GM10847 (cell line): ENCODE results near the gene PTPN4.

Experiments used
- POLR2A ChIP-seq: IDR thresholded peaks from 2 replicates; pipeline ENCODE4 v1.6.1; 2011; ENCODE audit not compliant: insufficient read length; ENCODE audit errors: extremely low read depth

PTPN4 gene

DNA sequence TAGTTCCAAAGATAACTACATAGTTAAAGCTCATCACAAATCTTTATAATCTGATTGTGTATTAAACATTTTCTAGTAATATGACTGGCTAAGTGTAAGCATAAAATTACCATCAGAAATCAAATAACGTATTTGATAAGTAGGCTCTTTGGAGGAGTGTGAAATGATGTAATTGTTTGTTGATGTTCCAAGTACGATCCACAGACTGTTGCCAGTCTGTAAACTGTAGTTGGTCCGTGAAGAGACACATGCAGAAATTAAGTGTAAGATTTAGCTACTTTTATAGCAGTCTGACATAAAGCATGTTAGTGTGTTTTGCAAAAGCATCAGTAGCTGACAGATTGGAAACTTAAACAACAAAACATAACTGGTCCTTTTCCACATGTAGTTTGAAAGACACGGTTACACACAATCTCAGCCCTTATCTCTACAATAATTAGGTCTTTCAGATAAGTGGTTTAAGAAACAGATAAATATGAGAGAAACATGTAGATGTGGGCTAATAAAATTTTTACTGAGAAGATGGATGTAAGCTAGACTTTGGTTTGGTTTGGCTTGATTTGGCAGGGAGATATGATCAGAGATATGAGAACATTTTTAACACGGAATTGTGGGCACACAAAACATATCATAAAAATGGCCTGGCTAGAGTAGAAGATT, 138.1 kb downstream of the PTPN4 start:
- TF ChIP-seq POLR2A = no peak

- TF ChIP-seq POLR2A = no peak
Observed at GRCh38 chr2:119901013-119901412, 141.3 kb downstream of the PTPN4 start.

- TF ChIP-seq POLR2A = no peak
Observed at GRCh38 chr2:119910566-119910965, 150.8 kb downstream of the PTPN4 start.

DNA sequence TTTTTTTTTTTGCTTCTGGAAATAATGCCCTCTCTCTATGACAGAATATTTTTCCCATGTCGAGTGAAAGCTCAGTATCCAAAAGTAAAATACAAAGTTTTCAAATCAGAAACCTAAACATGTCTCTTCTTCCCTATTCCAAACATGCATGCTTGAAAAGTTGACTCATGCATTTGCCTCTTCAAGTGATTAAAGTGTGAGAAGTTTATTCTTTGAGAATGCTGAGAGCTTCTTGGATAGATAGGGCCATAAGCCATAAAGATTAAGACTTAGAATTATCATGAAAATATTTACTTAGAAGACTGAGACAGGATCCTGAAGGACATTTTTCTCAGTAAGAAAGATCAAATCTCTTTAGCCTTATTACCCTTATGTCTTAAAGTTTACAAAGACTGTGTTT, 154.5 kb downstream of the PTPN4 start:
- no peak for TF ChIP-seq POLR2A

DNA sequence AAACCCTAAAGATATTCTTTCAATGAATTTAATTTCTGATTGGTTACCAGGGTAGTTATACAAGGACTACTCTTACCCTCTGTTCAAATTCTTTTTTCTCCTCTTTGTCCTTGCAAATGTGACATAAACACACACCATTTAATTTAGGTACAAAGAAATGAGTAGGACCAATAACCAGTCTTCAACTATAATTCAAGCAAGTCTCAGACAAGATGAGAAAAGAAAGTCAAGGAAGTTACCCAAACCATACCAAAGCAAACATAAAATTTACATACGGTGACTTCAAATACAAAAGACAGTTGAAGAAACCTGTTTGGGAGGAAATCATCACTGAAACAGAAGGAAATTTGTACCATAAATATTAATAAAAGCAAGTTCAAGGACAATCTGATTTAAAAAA, 162.1 kb downstream of the PTPN4 start:
- TF ChIP-seq POLR2A = no peak

- no peak for TF ChIP-seq POLR2A
Observed at GRCh38 chr2:119922699-119923098, 163.0 kb downstream of the PTPN4 start.

DNA sequence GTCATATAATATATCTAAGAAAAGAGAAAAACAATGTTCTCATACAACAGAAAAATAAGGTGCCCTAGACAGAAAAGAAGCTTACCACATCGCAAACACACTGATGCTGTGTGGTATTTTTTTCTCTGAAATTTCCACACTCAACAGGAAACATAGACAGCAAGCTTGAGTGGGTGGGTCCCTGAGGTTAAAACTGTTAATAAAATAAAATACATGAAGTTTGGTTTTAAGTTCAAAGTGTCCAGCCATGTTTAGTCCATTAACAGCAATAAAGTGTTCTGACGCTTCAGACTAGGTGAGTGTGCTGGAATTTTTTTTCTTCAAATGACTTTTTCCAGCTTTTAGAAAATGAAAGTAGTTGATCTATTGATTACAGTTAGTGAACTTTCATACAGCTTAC, 169.8 kb downstream of the PTPN4 start:
- no peak for TF ChIP-seq POLR2A

GRCh38 chr2:119932809-119933208, 173.1 kb downstream of the PTPN4 start:
- no peak for TF ChIP-seq POLR2A

DNA sequence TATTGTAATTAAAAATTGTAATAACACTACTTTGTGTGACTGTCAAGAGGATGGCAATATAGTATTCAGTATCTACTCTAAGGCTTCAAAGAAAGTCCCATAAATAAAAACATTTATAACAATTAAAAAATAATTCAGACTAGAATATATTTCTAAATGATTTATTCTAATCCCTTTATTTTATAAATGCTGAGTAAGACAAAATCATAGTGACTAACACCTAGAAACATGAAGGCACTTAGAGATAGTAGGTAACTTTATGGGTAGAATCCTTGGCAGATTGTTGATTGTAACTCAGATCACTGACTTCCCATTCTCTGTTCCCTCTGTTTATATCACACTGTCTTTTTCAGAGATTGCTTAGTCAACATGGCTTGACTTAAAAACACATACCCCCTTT, 174.6 kb downstream of the PTPN4 start:
- no peak for TF ChIP-seq POLR2A

- TF ChIP-seq POLR2A = no peak
Observed at GRCh38 chr2:119937680-119938079, 178.0 kb downstream of the PTPN4 start.

GRCh38 chr2:119939915-119940314, 180.2 kb downstream of the PTPN4 start:
- no peak for TF ChIP-seq POLR2A

- TF ChIP-seq POLR2A = no peak
Observed at GRCh38 chr2:119940856-119941255, 181.1 kb downstream of the PTPN4 start.

- TF ChIP-seq POLR2A = no peak
Observed at GRCh38 chr2:119941388-119941787, 181.7 kb downstream of the PTPN4 start.

GRCh38 chr2:119941981-119942513, 182.3 kb downstream of the PTPN4 start:
- TF ChIP-seq POLR2A = no peak

- TF ChIP-seq POLR2A = no peak
Observed at GRCh38 chr2:119943058-119943457, 183.3 kb downstream of the PTPN4 start.

DNA sequence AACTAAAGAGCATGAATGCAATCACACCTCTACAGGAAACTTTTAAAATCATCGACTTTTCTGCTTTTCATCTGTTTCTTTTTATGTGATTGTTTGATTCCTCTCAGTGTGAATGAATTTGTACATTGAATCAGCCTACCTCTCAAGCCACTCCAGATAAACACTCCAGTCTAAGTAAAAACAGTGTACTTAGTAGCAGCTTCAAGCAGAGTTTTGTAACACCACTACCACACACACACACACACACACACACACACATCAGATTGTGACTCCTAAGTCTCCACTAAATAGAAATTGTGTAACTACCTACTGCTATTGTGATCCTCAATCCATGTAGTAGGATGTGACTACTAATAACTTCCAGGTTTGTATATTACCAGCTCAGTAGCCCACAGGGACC, 187.8 kb downstream of the PTPN4 start:
- no peak for TF ChIP-seq POLR2A

DNA sequence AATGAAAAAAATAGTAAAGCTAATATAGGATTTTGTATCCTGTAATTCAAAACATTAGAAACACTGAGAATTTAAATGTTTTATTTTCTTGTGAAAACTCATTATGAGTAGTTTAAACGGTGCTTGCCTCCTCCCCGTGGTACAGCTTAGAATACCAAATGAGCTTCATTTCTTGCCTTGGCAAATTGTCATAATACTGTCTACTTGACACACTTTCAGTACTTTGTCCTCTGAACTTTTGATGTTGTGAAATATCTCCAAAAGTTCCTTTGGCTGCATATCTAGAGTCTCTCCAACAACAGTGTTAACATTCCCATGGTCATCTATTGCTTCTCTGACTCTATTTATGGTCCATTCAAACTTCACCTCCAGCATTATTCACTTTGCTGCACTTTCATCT, 191.2 kb downstream of the PTPN4 start:
- TF ChIP-seq POLR2A = no peak
